Measurements from ENCODE around the gene RAPGEF6.
"Not testable (repeated sequence)": the region's sequence is repeated elsewhere in the genome, so short reads cannot be mapped to it uniquely, and the experiment has no call there.

Gene RAPGEF6

GRCh38 chr5:131605086-131605485 lies 29.9 kb downstream of the RAPGEF6 start:
- no peak for DNase-seq

DNA sequence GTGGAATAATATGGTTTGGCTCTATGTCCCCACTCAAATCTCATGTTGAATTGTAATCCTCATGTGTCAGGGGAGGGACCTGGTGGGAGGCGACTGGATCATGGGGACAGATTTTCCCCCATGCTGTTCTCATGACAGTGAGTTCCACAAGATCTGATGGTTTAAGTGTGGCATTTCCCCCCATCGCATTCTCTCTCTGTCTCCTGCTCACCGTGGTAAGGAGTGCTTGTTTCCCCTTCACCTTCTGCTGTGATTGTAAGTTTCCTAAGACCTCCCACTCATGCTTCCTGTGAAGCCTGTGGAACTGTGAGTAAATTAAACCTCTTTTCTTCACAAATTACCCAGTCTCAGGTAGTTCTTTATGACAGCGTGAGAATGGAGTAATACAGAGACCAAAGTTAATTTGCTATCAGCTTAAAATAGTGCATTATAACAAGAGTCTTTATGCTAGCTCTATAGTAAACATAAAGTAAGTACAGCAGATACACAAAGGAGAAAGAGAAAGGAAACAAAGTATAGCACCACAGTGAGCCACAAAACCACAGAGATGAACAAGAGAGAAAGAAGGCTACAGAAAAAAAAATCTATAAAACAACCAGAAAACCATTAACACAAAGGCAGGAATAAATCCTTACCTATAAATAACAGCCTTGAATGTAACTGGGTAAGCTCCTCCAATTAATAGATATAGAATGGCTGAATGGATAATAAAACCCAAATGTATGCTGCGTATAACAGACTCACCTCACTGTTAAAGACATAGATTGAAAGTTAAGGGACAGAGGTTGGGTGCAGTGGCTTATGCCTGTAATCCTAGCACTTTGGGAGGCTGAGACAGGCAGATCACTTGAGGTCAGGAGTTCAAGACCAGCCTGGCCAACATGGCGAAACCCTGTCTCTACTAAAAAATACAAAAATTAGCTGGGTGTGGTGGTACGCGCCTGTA lies 39.7 kb downstream of the RAPGEF6 start:
- no peak for DNase-seq

DNA sequence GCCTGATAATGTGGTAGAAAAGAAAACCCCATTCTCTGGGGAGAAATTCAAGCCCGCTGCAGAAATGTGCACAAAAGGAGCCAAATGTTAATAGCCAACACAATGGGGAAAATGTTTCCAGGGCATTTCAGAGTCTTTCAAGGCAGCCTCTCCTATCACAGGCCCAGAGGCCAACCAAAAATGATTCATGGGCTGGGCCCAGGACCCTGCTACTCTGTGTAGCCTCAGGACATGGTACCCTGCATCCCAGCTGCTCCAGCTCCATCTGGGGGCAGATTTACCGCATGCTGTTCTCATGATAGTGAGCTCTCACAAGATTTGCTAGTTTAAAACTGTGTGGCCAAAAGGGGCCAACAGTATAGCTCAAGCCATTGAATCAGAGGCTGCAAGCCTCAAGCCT lies 41.1 kb downstream of the RAPGEF6 start:
- DNase-seq = no peak

- not testable (repeated sequence) for DNase-seq
These were observed 41.6 kb downstream of the RAPGEF6 start for GRCh38 chr5:131593436-131593835.

- no peak for DNase-seq
These were observed 45.3 kb downstream of the RAPGEF6 start for GRCh38 chr5:131589510-131590348.

- DNase-seq = no peak
These were observed 47.5 kb downstream of the RAPGEF6 start for GRCh38 chr5:131587541-131587940.

- DNase-seq = no peak
These were observed 53.3 kb downstream of the RAPGEF6 start for GRCh38 chr5:131581702-131582101.

DNA sequence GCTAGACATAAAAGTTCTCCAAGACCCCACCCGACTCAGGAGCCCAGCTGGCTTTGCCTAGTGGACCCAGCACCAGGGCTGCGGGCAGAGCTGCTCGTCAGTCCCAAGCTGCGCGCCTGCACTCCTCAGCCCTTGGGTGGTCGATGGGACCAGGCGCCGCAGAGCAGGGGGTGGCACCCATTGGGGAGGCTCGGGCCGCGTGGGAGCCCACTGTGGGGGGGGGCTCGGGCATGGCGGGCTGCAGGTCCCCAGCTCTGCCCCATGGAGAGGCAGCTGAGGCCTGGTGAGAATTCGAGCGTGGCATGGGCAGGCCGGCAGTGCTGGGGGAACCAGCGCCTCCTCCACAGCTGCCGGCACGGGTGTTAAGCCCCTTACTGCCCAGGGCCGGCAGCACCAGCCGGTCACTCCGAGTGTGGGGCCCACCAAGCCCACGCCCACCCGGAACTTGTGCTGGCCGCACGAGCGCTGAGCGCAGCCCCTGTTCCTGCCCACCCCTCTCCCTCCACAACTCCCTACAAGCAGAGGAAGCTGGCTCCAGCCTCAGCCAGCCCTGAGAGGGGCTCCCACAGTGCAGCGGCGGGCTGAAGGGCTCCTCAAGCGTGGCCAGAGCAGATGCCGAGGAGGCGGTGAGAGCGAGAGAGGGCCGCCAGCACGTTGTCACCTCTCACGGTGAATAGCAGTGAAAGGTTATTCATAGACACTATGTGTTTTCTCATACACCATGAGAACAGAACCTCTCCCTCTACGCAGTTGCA lies 54.9 kb downstream of the RAPGEF6 start:
- DNase-seq = no peak

GRCh38 chr5:131575660-131576227 lies 59.3 kb downstream of the RAPGEF6 start:
- no peak for DNase-seq

DNA sequence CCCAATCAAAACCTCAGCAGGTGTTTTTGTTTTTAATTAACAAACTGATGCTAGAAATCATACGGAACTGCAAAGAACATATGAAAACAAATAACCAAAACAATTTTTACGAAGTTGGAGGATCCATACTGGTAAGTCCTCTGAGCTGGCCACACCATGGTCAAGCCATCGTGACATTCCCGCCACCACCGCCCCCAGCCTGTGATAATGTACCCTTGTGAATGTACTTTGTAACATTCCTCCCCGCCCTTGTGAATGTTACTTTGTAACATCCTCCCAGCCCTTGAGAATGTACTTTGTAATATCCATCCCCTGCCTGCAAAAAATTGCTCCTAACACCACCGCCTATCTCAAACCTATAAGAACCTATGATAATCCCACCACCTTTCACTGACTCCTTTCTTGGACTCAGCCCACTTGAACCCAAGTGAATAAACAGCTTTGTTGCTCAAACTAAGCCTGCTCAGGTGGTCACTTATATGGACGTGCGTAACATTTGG lies 63.3 kb downstream of the RAPGEF6 start:
- DNase-seq = no peak

GRCh38 chr5:131570757-131571156 lies 64.3 kb downstream of the RAPGEF6 start:
- DNase-seq = no peak

DNA sequence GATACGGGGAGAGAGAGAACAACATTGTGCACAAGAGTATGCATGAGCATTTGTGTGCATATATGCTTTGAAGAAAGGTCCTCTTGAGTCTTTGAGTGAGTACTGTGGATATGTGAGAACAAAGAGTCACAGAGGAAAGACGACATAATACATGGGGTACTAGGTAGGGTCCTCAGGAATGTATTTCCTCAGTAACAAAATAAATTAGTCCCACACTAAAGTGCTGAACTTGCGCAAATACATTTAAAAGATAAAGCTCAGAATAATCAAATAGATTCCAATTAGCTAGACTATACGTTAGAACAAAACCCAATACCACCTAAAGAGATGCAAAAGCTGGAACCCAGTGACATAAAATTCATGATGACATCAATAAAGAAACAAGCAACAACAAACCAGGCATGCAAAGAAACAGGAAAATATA lies 70.8 kb downstream of the RAPGEF6 start:
- no peak for DNase-seq

GRCh38 chr5:131563434-131564228 lies 71.4 kb downstream of the RAPGEF6 start:
- DNase-seq = no peak

DNA sequence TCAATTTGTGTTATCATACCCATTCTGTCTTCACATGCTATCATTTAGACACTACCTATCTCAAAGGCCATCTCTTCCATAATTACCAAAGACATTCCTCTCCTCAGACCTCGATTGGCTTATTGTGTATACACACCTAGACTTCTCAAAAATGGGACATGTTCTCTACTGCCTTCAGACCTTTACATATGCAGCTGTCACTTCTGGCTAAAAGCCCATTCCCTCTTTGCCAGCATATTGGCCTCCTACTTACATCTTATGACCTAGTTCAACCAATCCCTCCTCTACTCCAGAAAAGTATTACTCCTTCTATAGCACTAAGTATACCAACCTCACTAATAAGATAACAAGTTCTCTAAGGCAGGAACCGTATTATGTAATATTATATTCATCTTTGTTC lies 84.4 kb downstream of the RAPGEF6 start:
- DNase-seq = no peak

DNA sequence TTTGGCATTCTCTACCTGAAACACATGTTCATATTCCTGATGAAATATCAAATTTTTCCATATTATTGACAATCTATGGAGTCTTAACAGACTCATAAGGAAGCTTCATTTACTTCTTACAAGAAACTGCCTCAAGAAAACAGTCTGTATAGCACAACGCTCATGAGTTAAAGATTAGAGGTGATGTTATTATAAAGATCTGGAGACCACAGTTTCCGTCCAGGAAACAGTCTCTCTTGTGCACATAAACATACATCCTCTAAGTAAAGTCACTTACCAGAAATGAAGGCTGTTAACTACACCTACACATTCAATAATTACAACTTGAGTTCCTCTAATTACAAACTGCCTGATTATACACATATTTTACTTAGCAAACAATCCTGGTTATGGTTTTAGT lies 86.9 kb downstream of the RAPGEF6 start:
- DNase-seq = no peak

GRCh38 chr5:131545845-131546244 lies 89.2 kb downstream of the RAPGEF6 start:
- no peak for DNase-seq

- no peak for DNase-seq
These were observed 92.3 kb downstream of the RAPGEF6 start for GRCh38 chr5:131542723-131543122.

GRCh38 chr5:131541762-131542161 lies 93.3 kb downstream of the RAPGEF6 start:
- DNase-seq = no peak

DNA sequence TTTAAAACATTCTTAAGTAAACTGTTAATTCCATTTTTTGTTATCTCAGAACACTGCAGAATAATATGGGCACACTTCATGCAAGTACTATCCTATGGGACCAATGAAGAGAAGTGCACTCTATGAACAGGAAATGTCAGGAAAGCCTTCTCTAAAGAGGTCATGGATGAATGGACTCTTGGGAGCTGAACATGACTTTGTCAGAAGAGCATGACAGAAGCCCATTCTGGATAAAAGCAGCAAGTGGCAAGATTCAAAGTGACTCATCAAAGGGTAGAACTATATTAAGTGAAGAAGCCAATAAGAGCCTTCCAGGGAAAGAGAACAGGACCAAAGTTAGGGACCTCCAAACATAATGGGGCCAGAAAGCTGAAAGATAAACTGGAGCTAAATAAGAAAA lies 94.0 kb downstream of the RAPGEF6 start:
- DNase-seq = no peak

DNA sequence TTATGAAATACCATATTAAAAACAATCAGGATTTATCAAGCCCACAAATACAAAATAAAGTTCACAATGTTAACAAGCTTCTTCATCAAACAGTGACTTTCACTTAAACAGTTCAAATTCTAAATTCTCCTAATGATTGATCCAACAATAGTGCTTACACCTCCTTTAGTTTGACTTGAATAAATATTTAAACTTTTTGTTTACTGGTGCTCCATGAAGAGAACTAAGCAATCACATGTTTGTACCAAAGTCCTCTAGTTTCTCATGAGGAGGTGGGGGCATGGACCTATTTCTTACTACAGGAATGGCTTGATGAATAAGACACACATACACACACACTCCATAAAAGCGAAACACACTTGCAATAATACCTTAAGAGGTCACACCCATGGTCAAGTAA lies 95.8 kb downstream of the RAPGEF6 start:
- DNase-seq = no peak

DNA sequence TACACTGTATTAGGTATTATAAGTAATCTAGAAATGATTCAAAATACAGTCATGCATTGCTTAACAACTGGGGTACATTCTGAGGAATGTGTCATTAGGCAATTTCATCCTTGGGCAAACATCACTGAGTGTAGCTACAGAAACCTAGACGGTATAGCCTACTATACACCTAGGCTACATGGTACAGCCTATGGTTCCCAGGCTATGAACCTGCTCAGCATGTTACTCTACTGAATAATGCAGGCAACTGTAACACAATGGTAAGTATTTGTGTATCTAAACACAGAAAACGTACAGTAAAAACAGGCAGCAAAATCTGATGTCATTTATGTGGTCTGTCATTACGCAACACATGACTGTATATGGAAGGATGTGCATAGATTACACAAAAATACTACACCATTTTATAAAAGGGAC lies 96.8 kb downstream of the RAPGEF6 start:
- DNase-seq = no peak

All from NCI-H2081 treated with DMSO at 0.1 percent for 48 hours (cell line).